HepG2 (cell line): Measurements from ENCODE around the gene CRABP1. TPM values are rescaled to one million over a fixed set of nuclear protein-coding genes. Genes with fewer than 3 reads are reported as not detected.

ENCODE experiments used
- ATAC-seq: fragments of 200-7000 bp; cut with Tn5 transposase; 3 replicates; pipeline ENCODE4 v1.9.1; 2020; ENCODE audit warnings: mild to moderate bottlenecking, moderate library complexity
- BruUV-seq: library from RNA; stranded (reverse); fragments of 400-500 nt; replicated peaks from 2 replicates; lab custom pipeline; 2021; lab: Mats Ljungman, UMichigan
- CTCF ChIA-PET: fragments of 300-600 bp; formaldehyde crosslinking; extraction: SDS; loops from one replicate; lab custom pipeline; 2021; ENCODE audit warnings: low total read pairs, inconsistent platforms, low intra/inter-chr PET ratio; lab: Yijun Ruan, JAX
- POLR2A ChIA-PET: fragments of 350-600 bp; sonication (Branson Sonifier 250); formaldehyde crosslinking; loops from one replicate; lab custom pipeline; 2020; ENCODE audit warnings: antibody characterized with exemption, inconsistent platforms; lab: Yijun Ruan, JAX
- DNase-seq: peaks from one replicate; pipeline ENCODE4 v3.0.0-alpha.2; 2015; ENCODE audit warnings: low spot score
- FAIRE-seq: peaks from 3 replicates; lab custom pipeline; 2011; peaks lifted over from hg19 to GRCh38; lab: Jason Lieb, UNC
- H2AFZ ChIP-seq: one replicate; pipeline ENCODE4 v1.6.1; 2011; ENCODE audit warnings: low read length, inconsistent platforms
- H3K27ac ChIP-seq: fragments of 300-600 bp; 3 replicates; pipeline ENCODE4 v1.8.0; 2011; ENCODE audit warnings: mixed run types, mild to moderate bottlenecking, mixed read lengths, low read length, inconsistent platforms; ENCODE audit not compliant: insufficient read depth; ENCODE audit errors: extremely low read length
- H3K27me3 ChIP-seq, 2 experiments: fragments of 200-600 bp in 1 of 2; 2 replicates in 1 of 2; 3 replicates in 1 of 2; pipeline versions ENCODE4 v1.6.0 to v1.8.0; 2011; ENCODE audit warnings: low read length in 2 of 2, mild to moderate bottlenecking in 2 of 2, moderate library complexity in 2 of 2, inconsistent platforms in 1 of 2; ENCODE audit not compliant: insufficient read depth in 2 of 2, control insufficient read depth in 1 of 2
- H3K36me3 ChIP-seq, 2 experiments: fragments of 200-600 bp in 1 of 2; replicated peaks in 1 of 2; 2 replicates in 1 of 2; 3 replicates in 1 of 2; pipeline versions ENCODE4 v1.5.1 to v1.8.0; 2011; ENCODE audit warnings: low read length in 2 of 2, inconsistent platforms in 1 of 2; ENCODE audit not compliant: insufficient read depth in 2 of 2, control insufficient read depth in 1 of 2
- H3K4me1 ChIP-seq: 2 replicates; pipeline ENCODE4 v1.5.1; 2012; ENCODE audit warnings: low read length, inconsistent platforms; ENCODE audit not compliant: insufficient read depth
- H3K4me2 ChIP-seq: 2 replicates; pipeline ENCODE4 v1.6.0; 2011; ENCODE audit warnings: low read depth, low read length, inconsistent platforms
- H3K4me3 ChIP-seq, 3 experiments: fragments of 200-600 bp in 1 of 3; sonication (generic), shearing (Covaris generic) in 1 of 3; replicated peaks in 1 of 3; 2 replicates each; pipeline ENCODE4 v1.5.1; 2011 to 2016; ENCODE audit warnings: low read length in 3 of 3, inconsistent platforms in 2 of 3, low read depth in 2 of 3, mild to moderate bottlenecking in 2 of 3, control low read depth in 1 of 3, mixed read lengths in 1 of 3; ENCODE audit not compliant: insufficient read depth in 1 of 3
- H3K79me2 ChIP-seq: one replicate; pipeline ENCODE4 v1.6.1; 2011; ENCODE audit warnings: low read length, inconsistent platforms; ENCODE audit not compliant: insufficient read depth
- H3K9ac ChIP-seq: 2 replicates; pipeline ENCODE4 v1.6.0; 2011; ENCODE audit warnings: mild to moderate bottlenecking, low read depth, low read length, inconsistent platforms; ENCODE audit not compliant: insufficient read depth
- H3K9me3 ChIP-seq: 2 replicates; pipeline ENCODE4 v1.5.1; 2012; ENCODE audit warnings: mild to moderate bottlenecking, low read length
- H4K20me1 ChIP-seq: 2 replicates; pipeline ENCODE4 v1.6.0; 2011; ENCODE audit warnings: inconsistent platforms, mild to moderate bottlenecking, low read length, moderate library complexity; ENCODE audit not compliant: insufficient read depth
- BRCA1 ChIP-seq: sonication (generic); formaldehyde crosslinking; IDR thresholded peaks from 2 replicates; pipeline ENCODE4 v1.4.0; 2020; ENCODE audit warnings: missing genetic modification reagents
- KDM1A ChIP-seq: IDR thresholded peaks from 2 replicates; pipeline ENCODE4 v1.6.1; 2016; ENCODE audit warnings: missing compliant biosample characterization
- MTF2 ChIP-seq: sonication (generic); formaldehyde crosslinking; IDR thresholded peaks from 2 replicates; pipeline ENCODE4 v1.5.0; 2020; ENCODE audit warnings: missing genetic modification reagents, borderline replicate concordance
- POGZ ChIP-seq: sonication (generic); formaldehyde crosslinking; IDR thresholded peaks from 2 replicates; pipeline ENCODE4 v1.4.0; 2020; ENCODE audit warnings: mild to moderate bottlenecking, missing genetic modification reagents
- THAP7 ChIP-seq: sonication (generic); formaldehyde crosslinking; IDR thresholded peaks from 2 replicates; pipeline ENCODE4 v1.8.1; 2023; ENCODE audit warnings: mild to moderate bottlenecking, missing genetic modification reagents
- ZFP82 ChIP-seq: sonication (generic); formaldehyde crosslinking; IDR thresholded peaks from 2 replicates; pipeline ENCODE4 v1.5.1; 2020; ENCODE audit warnings: mild to moderate bottlenecking, missing genetic modification reagents, borderline replicate concordance
- ZNF460 ChIP-seq: sonication (generic); formaldehyde crosslinking; IDR thresholded peaks from 2 replicates; pipeline ENCODE4 v1.5.1; 2020; ENCODE audit warnings: missing genetic modification reagents, mild to moderate bottlenecking, borderline replicate concordance
- WGBS: methylation state at CpG from one replicate; pipeline ENCODE4 v1.1.6; 2017; ENCODE audit warnings: low lambda C conversion rate; 5-methylcytosine and 5-hydroxymethylcytosine counted together
- in situ Hi-C: cut with HindIII; loops from 2 replicates; pipeline ENCODE4 v1.10.0; 2017; ENCODE audit warnings: low pct_unique_long_range_greater_than_20kb; ENCODE audit not compliant: extremely low pct_ligation_motif_present
- intact Hi-C: fragments of 100-400 bp; cut with micrococcal nuclease; formaldehyde crosslinking; loops from one replicate; pipeline ENCODE4 v1.10.0; 2022; ENCODE audit not compliant: unreplicated experiment
- polyA plus RNA-seq, 8 experiments: library from polyadenylated mRNA; depleted of rRNA in 3 of 8; stranded (reverse) in 7 of 8; unstranded in 1 of 8; fragments of >200 nt; fragmentation: Illumina TruSeq in 4 of 8; extraction: Trizol in 4 of 8; gene quantifications; 2 replicates each; pipeline versions ENCODE4 v1.2.1 to v1.2.3, GENCODE V29; 2011 to 2016; ENCODE audit warnings: low read depth in 4 of 8, missing spikeins in 1 of 8, mixed read lengths in 1 of 8; ENCODE audit not compliant: insufficient read depth in 1 of 8
- small RNA-seq, 3 experiments: library from RNA; depleted of rRNA; stranded (forward); fragments of <200 nt; gene quantifications; one replicate each; pipeline ENCODE3, GENCODE V24; 2012; ENCODE audit warnings: low read depth in 2 of 3, low replicate concordance in 1 of 3; ENCODE audit not compliant: insufficient read length in 3 of 3, insufficient read depth in 2 of 3
- total RNA-seq, 5 experiments: library from RNA; depleted of rRNA; stranded (reverse); fragments of >200 nt; fragmentation: Illumina TruSeq; extraction: Trizol; gene quantifications; 2 replicates each; pipeline ENCODE4 v1.2.3, GENCODE V29; 2016; ENCODE audit warnings: low read depth in 1 of 5
- TF ChIP-seq, protein P1 (sequence below): sonication (generic); formaldehyde crosslinking; IDR thresholded peaks from 2 replicates; pipeline ENCODE4 v1.8.0; 2022; ENCODE audit warnings: missing genetic modification reagents, mild to moderate bottlenecking, borderline replicate concordance

CRABP1 gene
- total and polyA plus RNA-seq, 2 of the 13 experiments (the other 11 are each of a cell fraction or from before 2014, with no cell fraction given): not detected

GRCh38 chr15:78397382-78397781, 57.2 kb downstream of the CRABP1 start:
- Histone ChIP-seq H3K27me3 (peaks cover 0 to 5% of the 10 kb centered on the region in 2 experiments; a peak in 1 of 5 replicates), H3K4me3 (no peak overlapping the region), H3K9me3 (no peaks in the 10 kb centered on the region), H3K9ac (no peak overlapping the region), H3K79me2 (no peaks in the 10 kb centered on the region), H3K4me2 (no peak overlapping the region), H3K27ac (no peak overlapping the region), H4K20me1 (no peaks in the 10 kb centered on the region), H2AFZ (no peak overlapping the region), H3K36me3 (no peaks in the 10 kb centered on the region), H3K4me1 (peaks cover 17% of the 10 kb centered on the region)
- TF ChIP-seq ZNF460: no peak
- no peak for TF ChIP-seq MTF2
- TF ChIP-seq POGZ (CRISPR knock-in tag): no peak
- no peak for TF ChIP-seq THAP7 (CRISPR knock-in tag)
- no peak for TF ChIP-seq KDM1A (CRISPR knock-in tag)
- TF ChIP-seq, protein P1, sequence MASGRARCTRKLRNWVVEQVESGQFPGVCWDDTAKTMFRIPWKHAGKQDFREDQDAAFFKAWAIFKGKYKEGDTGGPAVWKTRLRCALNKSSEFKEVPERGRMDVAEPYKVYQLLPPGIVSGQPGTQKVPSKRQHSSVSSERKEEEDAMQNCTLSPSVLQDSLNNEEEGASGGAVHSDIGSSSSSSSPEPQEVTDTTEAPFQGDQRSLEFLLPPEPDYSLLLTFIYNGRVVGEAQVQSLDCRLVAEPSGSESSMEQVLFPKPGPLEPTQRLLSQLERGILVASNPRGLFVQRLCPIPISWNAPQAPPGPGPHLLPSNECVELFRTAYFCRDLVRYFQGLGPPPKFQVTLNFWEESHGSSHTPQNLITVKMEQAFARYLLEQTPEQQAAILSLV (CRISPR knock-in tag): no peak
- no peak for TF ChIP-seq BRCA1 (CRISPR knock-in tag)
- TF ChIP-seq ZFP82 (CRISPR knock-in tag): no peak
- FAIRE-seq: no peak
- ChIA-PET CTCF (no interaction called here), POLR2A (interaction anchor here (1.0 to 3.5 kb wide), 4 partner anchors 23 to 98 kb away, joined by 3 to 12 read pairs (median 5); partner anchors contain the start of genes IREB2 and SKIC8)
- no TSS peak for BruUV-seq
- no peak for DNase-seq
- peak; percentile 48; the same call in 2 of the 3 replicates for ATAC-seq
- in situ Hi-C loops (no loop called here), intact Hi-C loops (loop anchor here (10.0 kb wide), 1 partner anchor 53 kb away; the partner anchor contains the start of gene CRABP1)
- 69% methylated on average over 2 of the region's 2 CpGs for WGBS

Small RNA genes lying within 50 kb of the gene (small RNA-seq; reads per million reads assigned to genes)
- gene AC090607.5: 0 to 0.33 (median 0.10) reads per million in 3 experiments

Other genes with a start within 250 kb of the CRABP1 start
- not detected in 2 replicates for gene SH2D7, start 247.8 kb upstream of the CRABP1 start, total RNA-seq (2016; rRNA removed; fragmentation: Illumina TruSeq; extraction: Trizol)
- gene SH2D7, start 247.8 kb upstream of the CRABP1 start, polyA plus RNA-seq (2011; rRNA removed): not detected in 2 replicates
- gene CIB2, start 208.9 kb upstream of the CRABP1 start, total RNA-seq (2016; rRNA removed; fragmentation: Illumina TruSeq; extraction: Trizol): 1.5 and 1.8 TPM in 2 replicates
- gene CIB2, start 208.9 kb upstream of the CRABP1 start, polyA plus RNA-seq (2011; rRNA removed): 1.4 and 4.5 TPM in 2 replicates
- gene IDH3A, start 191.0 kb upstream of the CRABP1 start, total RNA-seq (2016; rRNA removed; fragmentation: Illumina TruSeq; extraction: Trizol): 50.7 and 130 TPM in 2 replicates
- 34.2 and 40.7 TPM in 2 replicates for gene IDH3A, start 191.0 kb upstream of the CRABP1 start, polyA plus RNA-seq (2011; rRNA removed)
- gene ACSBG1, start 105.8 kb upstream of the CRABP1 start, total RNA-seq (2016; rRNA removed; fragmentation: Illumina TruSeq; extraction: Trizol): 0.35 and 0.97 TPM in 2 replicates
- gene ACSBG1, start 105.8 kb upstream of the CRABP1 start, polyA plus RNA-seq (2011; rRNA removed): 0.71 and 0.81 TPM in 2 replicates
- not detected in 2 replicates for gene DNAJA4, start 75.8 kb upstream of the CRABP1 start, total RNA-seq (2016; rRNA removed; fragmentation: Illumina TruSeq; extraction: Trizol)
- gene DNAJA4, start 75.8 kb upstream of the CRABP1 start, polyA plus RNA-seq (2011; rRNA removed): not detected in 2 replicates
- 69.5 and 98.2 TPM in 2 replicates for gene SKIC8, start 40.7 kb upstream of the CRABP1 start, total RNA-seq (2016; rRNA removed; fragmentation: Illumina TruSeq; extraction: Trizol)
- 56.5 and 70.6 TPM in 2 replicates for gene SKIC8, start 40.7 kb upstream of the CRABP1 start, polyA plus RNA-seq (2011; rRNA removed)
- 30.4 and 66.4 TPM in 2 replicates for gene IREB2, start 97.9 kb downstream of the CRABP1 start, total RNA-seq (2016; rRNA removed; fragmentation: Illumina TruSeq; extraction: Trizol)
- gene IREB2, start 97.9 kb downstream of the CRABP1 start, polyA plus RNA-seq (2011; rRNA removed): 19.1 and 24.2 TPM in 2 replicates
- gene HYKK, start 167.2 kb downstream of the CRABP1 start, total RNA-seq (2016; rRNA removed; fragmentation: Illumina TruSeq; extraction: Trizol): 5.4 and 6.5 TPM in 2 replicates
- gene HYKK, start 167.2 kb downstream of the CRABP1 start, polyA plus RNA-seq (2011; rRNA removed): 3.5 and 3.6 TPM in 2 replicates
- gene PSMA4, start 200.1 kb downstream of the CRABP1 start, total RNA-seq (2016; rRNA removed; fragmentation: Illumina TruSeq; extraction: Trizol): 404 and 667 TPM in 2 replicates
- 145 and 202 TPM in 2 replicates for gene PSMA4, start 200.1 kb downstream of the CRABP1 start, polyA plus RNA-seq (2011; rRNA removed)
- 5.1 and 10.5 TPM in 2 replicates for gene CHRNA5, start 225.2 kb downstream of the CRABP1 start, total RNA-seq (2016; rRNA removed; fragmentation: Illumina TruSeq; extraction: Trizol)
- 3.7 and 4.1 TPM in 2 replicates for gene CHRNA5, start 225.2 kb downstream of the CRABP1 start, polyA plus RNA-seq (2011; rRNA removed)